IMR-90 (cell line): ENCODE data around the gene ATL2. TPM values are rescaled to one million over a fixed set of nuclear protein-coding genes. Genes with fewer than 3 reads are reported as not detected.

ENCODE experiments used
- ATAC-seq: fragments of 200-7000 bp; cut with Tn5 transposase; 2 replicates; pipeline ENCODE4 v1.9.1; 2020; ENCODE audit warnings: low read depth, mild to moderate bottlenecking, moderate library complexity
- BruUV-seq: library from RNA; stranded (reverse); fragments of 400-500 nt; replicated peaks from 2 replicates; lab custom pipeline; 2021; lab: Mats Ljungman, UMichigan
- CTCF ChIA-PET: fragments of 300-600 bp; formaldehyde crosslinking; extraction: SDS; loops from one replicate; lab custom pipeline; 2021; ENCODE audit warnings: antibody characterized with exemption; lab: Yijun Ruan, JAX
- POLR2A ChIA-PET: fragments of 300-600 bp; sonication (Branson Sonifier 250); formaldehyde crosslinking; loops from one replicate; lab custom pipeline; 2022; ENCODE audit warnings: antibody characterized with exemption; ENCODE audit not compliant: unreplicated experiment; lab: Charles Lee
- DNase-seq: peaks from one replicate; pipeline ENCODE4 v3.0.0; 2013
- H2AFZ ChIP-seq: replicated peaks from 2 replicates; pipeline ENCODE3; 2013; ENCODE audit warnings: low read length, mild to moderate bottlenecking; ENCODE audit not compliant: poor library complexity
- H2AK5ac ChIP-seq: 2 replicates; pipeline ENCODE4 v1.6.1; 2013; ENCODE audit warnings: low read depth, low read length, inconsistent platforms
- H2AK9ac ChIP-seq: replicated peaks from 2 replicates; pipeline ENCODE3; 2013; ENCODE audit warnings: mild to moderate bottlenecking, low read depth, low read length, moderate library complexity; ENCODE audit not compliant: poor library complexity
- H2BK120ac ChIP-seq: 2 replicates; pipeline ENCODE4 v1.6.1; 2013; ENCODE audit warnings: low read depth, low read length, inconsistent platforms
- H2BK15ac ChIP-seq: 3 replicates; pipeline ENCODE4 v1.6.1; 2013; ENCODE audit warnings: low read depth, low read length, inconsistent platforms
- H2BK20ac ChIP-seq: 2 replicates; pipeline ENCODE4 v1.6.1; 2013; ENCODE audit warnings: low read depth, mild to moderate bottlenecking, inconsistent platforms, low read length, moderate library complexity
- H2BK5ac ChIP-seq: 2 replicates; pipeline ENCODE4 v1.6.1; 2013; ENCODE audit warnings: mild to moderate bottlenecking, low read depth, low read length, inconsistent platforms; ENCODE audit not compliant: poor library complexity, severe bottlenecking
- H3K14ac ChIP-seq: replicated peaks from 2 replicates; pipeline ENCODE4 v1.6.1; 2013; ENCODE audit warnings: low read depth, low read length, inconsistent platforms
- H3K18ac ChIP-seq: 2 replicates; pipeline ENCODE4 v1.6.1; 2013; ENCODE audit warnings: low read depth, low read length, control low read depth
- H3K23ac ChIP-seq: 2 replicates; pipeline ENCODE4 v1.6.1; 2013; ENCODE audit warnings: low read depth, low read length, inconsistent platforms
- H3K27ac ChIP-seq: 2 replicates; pipeline ENCODE4 v1.5.1; 2013; ENCODE audit warnings: mild to moderate bottlenecking, control low read depth, low read length; ENCODE audit not compliant: insufficient read depth
- H3K27me3 ChIP-seq: 2 replicates; pipeline ENCODE4 v1.6.1; 2013; ENCODE audit warnings: low read length; ENCODE audit not compliant: control insufficient read depth, insufficient read depth
- H3K36me3 ChIP-seq: 2 replicates; pipeline ENCODE4 v1.6.1; 2013; ENCODE audit warnings: low read length, mixed read lengths; ENCODE audit not compliant: control insufficient read depth, insufficient read depth
- H3K4ac ChIP-seq: 2 replicates; pipeline ENCODE4 v1.6.1; 2013; ENCODE audit warnings: low read depth, low read length, inconsistent platforms
- H3K4me1 ChIP-seq: 2 replicates; pipeline ENCODE4 v1.6.1; 2013; ENCODE audit warnings: low read length, mixed read lengths; ENCODE audit not compliant: control insufficient read depth, insufficient read depth
- H3K4me2 ChIP-seq: 2 replicates; pipeline ENCODE4 v1.6.1; 2013; ENCODE audit warnings: low read depth, mild to moderate bottlenecking, control low read depth, low read length, moderate library complexity
- H3K4me3 ChIP-seq: 2 replicates; pipeline ENCODE4 v1.5.1; 2013; ENCODE audit warnings: low read depth, mild to moderate bottlenecking, control low read depth, low read length, moderate library complexity; ENCODE audit not compliant: insufficient read depth
- H3K56ac ChIP-seq: 2 replicates; pipeline ENCODE4 v1.6.1; 2013; ENCODE audit warnings: low read length, inconsistent platforms; ENCODE audit not compliant: insufficient read depth; ENCODE audit errors: extremely low read depth
- H3K79me1 ChIP-seq, 2 experiments: 2 replicates each; pipeline ENCODE4 v1.6.1; 2013; ENCODE audit warnings: low read length in 2 of 2, inconsistent platforms in 1 of 2, low read depth in 1 of 2
- H3K9ac ChIP-seq: 2 replicates; pipeline ENCODE4 v1.6.1; 2013; ENCODE audit warnings: low read depth, low read length, control low read depth
- H3K9me1 ChIP-seq: 2 replicates; pipeline ENCODE4 v1.6.1; 2013; ENCODE audit warnings: low read length, inconsistent platforms; ENCODE audit not compliant: insufficient read depth
- H3K9me3 ChIP-seq: 2 replicates; pipeline ENCODE4 v1.6.1; 2013; ENCODE audit warnings: low read length; ENCODE audit not compliant: control insufficient read depth, insufficient read depth
- H4K20me1 ChIP-seq: 2 replicates; pipeline ENCODE4 v1.6.1; 2013; ENCODE audit warnings: low read length, inconsistent platforms; ENCODE audit not compliant: insufficient read depth
- H4K5ac ChIP-seq: 2 replicates; pipeline ENCODE4 v1.6.1; 2013; ENCODE audit warnings: mild to moderate bottlenecking, low read depth, low read length, control low read depth
- H4K8ac ChIP-seq, 2 experiments: 2 replicates each; pipeline ENCODE4 v1.6.1; 2013; ENCODE audit warnings: low read depth in 2 of 2, low read length in 2 of 2, control low read depth in 1 of 2, inconsistent platforms in 1 of 2
- H4K91ac ChIP-seq: 2 replicates; pipeline ENCODE4 v1.6.1; 2013; ENCODE audit warnings: low read depth, low read length, inconsistent platforms; ENCODE audit not compliant: insufficient read depth
- WGBS, 2 experiments: methylation state at CpG; one replicate each; pipeline versions ENCODE4 v1.1.5 to v1.1.7; 2013; ENCODE audit warnings: missing lambda C conversion rate in 2 of 2; ENCODE audit not compliant: insufficient read length in 1 of 2; ENCODE audit errors: extremely low coverage in 2 of 2; 5-methylcytosine and 5-hydroxymethylcytosine counted together
- dilution Hi-C: fragments of 300-500 bp; cut with HindIII; formaldehyde crosslinking; loops from one replicate; pipeline ENCODE4 v1.14.3; 2018; ENCODE audit warnings: low sequenced_read_pairs; ENCODE audit not compliant: unreplicated experiment
- in situ Hi-C: fragments of 300-500 bp; cut with MboI; formaldehyde crosslinking; loops from 3 replicates; pipeline ENCODE4 v1.14.3; 2019; ENCODE audit warnings: low sequenced_read_pairs, inconsistent platforms, mixed read lengths
- intact Hi-C: fragments of 100-400 bp; cut with micrococcal nuclease; formaldehyde crosslinking; loops from 2 replicates; pipeline ENCODE4 v1.10.0; 2022
- polyA plus RNA-seq, 3 experiments: library from polyadenylated mRNA; depleted of rRNA; stranded (reverse); fragments of >200 nt; gene quantifications; 2 replicates each; pipeline ENCODE4 v1.2.3, GENCODE V29; 2012; ENCODE audit warnings: low replicate concordance in 1 of 3
- total RNA-seq: library from RNA; depleted of rRNA; stranded (reverse); fragments of >200 nt; gene quantifications from 2 replicates; pipeline ENCODE4 v1.2.3, GENCODE V29; 2012
- TF ChIP-seq, protein P1 (sequence below): fragments of 150-350 bp; IDR thresholded peaks from 2 replicates; pipeline ENCODE4 v1.6.1; 2016; ENCODE audit warnings: low read depth, mild to moderate bottlenecking, low read length, moderate library complexity, borderline replicate concordance

ATL2 gene
- total and polyA plus RNA-seq, 2 of the 4 experiments (the other 2 are of a cell fraction) = 16.0 to 62.6 TPM

DNA sequence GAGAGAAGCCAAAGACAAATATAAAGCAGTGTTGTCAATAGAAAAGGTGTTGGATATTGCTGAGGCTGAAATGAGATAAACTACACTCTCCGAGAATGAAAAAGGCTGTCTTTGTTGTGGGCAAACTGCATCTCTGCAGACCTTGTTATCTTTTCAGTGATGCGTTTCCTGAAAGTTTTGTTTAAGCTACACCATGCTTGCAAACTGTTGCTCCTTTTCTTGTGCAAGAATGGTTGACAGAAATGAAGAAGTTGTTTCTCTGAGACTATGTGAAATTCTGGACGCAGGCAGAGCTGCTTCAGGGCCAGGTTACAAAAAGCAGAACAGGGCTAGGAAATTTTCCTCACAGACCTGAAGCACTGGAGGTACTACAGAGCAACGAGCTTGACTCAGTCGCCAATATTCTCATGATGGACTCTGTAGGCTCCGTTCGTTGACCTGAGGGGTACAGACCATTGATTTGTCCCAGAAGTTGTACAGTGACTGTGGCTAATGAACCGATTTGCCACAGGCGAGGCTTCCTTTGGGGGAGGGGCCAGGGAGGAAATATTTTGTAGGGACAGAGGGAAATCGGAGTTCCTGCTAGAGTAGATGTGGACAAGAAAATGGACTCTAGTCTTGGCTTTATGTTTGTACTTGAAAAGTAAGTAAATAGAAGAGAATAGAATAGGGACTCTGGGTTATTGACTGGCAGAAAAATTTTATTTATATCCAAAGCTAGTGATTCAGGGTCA lies 3.5 kb upstream of the ATL2 start:
- Histone ChIP-seq H3K14ac (no peak overlapping the region), H3K4me3 (no peak overlapping the region), H3K56ac (no peak overlapping the region), H3K4ac (no peak overlapping the region), H4K20me1 (peaks cover 9% of the 10 kb centered on the region), H2AK5ac (no peak overlapping the region), H2BK120ac (no peak overlapping the region), H4K91ac (no peak overlapping the region), H2AFZ (no peak overlapping the region), H2BK20ac (no peak overlapping the region), H3K27me3 (peaks cover 6% of the 10 kb centered on the region), H3K4me1 (peaks cover 2% of the 10 kb centered on the region), H3K27ac (no peak overlapping the region), H2BK15ac (no peak overlapping the region), H4K8ac (no peak overlapping the region), H3K36me3 (no peaks in the 10 kb centered on the region), H4K5ac (no peak overlapping the region), H3K9me3 (no peaks in the 10 kb centered on the region), H3K9me1 (no peaks in the 10 kb centered on the region), H3K18ac (no peak overlapping the region), H2BK5ac (no peak overlapping the region), H2AK9ac (no peak overlapping the region), H3K9ac (no peak overlapping the region), H3K79me1 (peaks cover 3 to 10% of the 10 kb centered on the region in 2 experiments), H3K23ac (no peak overlapping the region), H3K4me2 (no peak overlapping the region)
- dilution Hi-C loops (no loop called here), intact Hi-C loops (no loop called here), in situ Hi-C loops (no loop called here)
- DNase-seq = no peak
- POLR2A ChIA-PET = no interaction called here
- BruUV-seq = no TSS peak
- CTCF ChIA-PET = no interaction called here
- no peak for ATAC-seq
- TF ChIP-seq, protein P1, sequence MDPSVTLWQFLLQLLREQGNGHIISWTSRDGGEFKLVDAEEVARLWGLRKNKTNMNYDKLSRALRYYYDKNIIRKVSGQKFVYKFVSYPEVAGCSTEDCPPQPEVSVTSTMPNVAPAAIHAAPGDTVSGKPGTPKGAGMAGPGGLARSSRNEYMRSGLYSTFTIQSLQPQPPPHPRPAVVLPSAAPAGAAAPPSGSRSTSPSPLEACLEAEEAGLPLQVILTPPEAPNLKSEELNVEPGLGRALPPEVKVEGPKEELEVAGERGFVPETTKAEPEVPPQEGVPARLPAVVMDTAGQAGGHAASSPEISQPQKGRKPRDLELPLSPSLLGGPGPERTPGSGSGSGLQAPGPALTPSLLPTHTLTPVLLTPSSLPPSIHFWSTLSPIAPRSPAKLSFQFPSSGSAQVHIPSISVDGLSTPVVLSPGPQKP = no peak
- 55% methylated on average over 6 of the region's 10 CpGs; no CpG with 5 or more reads in 1 of the 2 experiments for WGBS, 2 experiments
